ENCODE measurements around the gene TBC1D7.
A peak's percentile ranks its signal among the peaks of the same experiment; 100 is the strongest.

Gene TBC1D7

GRCh38 chr6:13318821-13319220 lies 9.5 kb downstream of the TBC1D7 start:
- DNase-seq, result no peak

- no peak for DNase-seq
Observed at GRCh38 chr6:13315896-13316295, 12.4 kb downstream of the TBC1D7 start.

GRCh38 chr6:13314806-13315205 lies 13.5 kb downstream of the TBC1D7 start:
- no peak for DNase-seq

- DNase-seq, result no peak
Observed at GRCh38 chr6:13311155-13311554, 17.2 kb downstream of the TBC1D7 start.

- DNase-seq, result no peak
Observed at GRCh38 chr6:13308332-13308731, 20.0 kb downstream of the TBC1D7 start.

- no peak for DNase-seq
Observed at GRCh38 chr6:13307508-13307995, 20.8 kb downstream of the TBC1D7 start.

- DNase-seq, result no peak
Observed at GRCh38 chr6:13305791-13306190, 22.5 kb downstream of the TBC1D7 start.

- no peak for DNase-seq
Observed at GRCh38 chr6:13305288-13305687, 23.0 kb downstream of the TBC1D7 start.

GRCh38 chr6:13304580-13305260 lies 23.6 kb downstream of the TBC1D7 start:
- DNase-seq, result peak; percentile 20

GRCh38 chr6:13304101-13304500 lies 24.2 kb downstream of the TBC1D7 start:
- DNase-seq, result no peak

- DNase-seq, result peak; percentile 97
Observed at GRCh38 chr6:13303668-13304017, 24.7 kb downstream of the TBC1D7 start.

GRCh38 chr6:13302751-13303667 lies 25.3 kb downstream of the TBC1D7 start:
- peak; percentile 94 for DNase-seq

GRCh38 chr6:13302291-13302690 lies 26.0 kb downstream of the TBC1D7 start:
- DNase-seq, result no peak

- DNase-seq, result no peak
Observed at GRCh38 chr6:13300643-13301590, 27.4 kb downstream of the TBC1D7 start.

- no peak for DNase-seq
Observed at GRCh38 chr6:13299918-13300317, 28.4 kb downstream of the TBC1D7 start.

GRCh38 chr6:13299403-13299821 lies 28.9 kb downstream of the TBC1D7 start:
- no peak for DNase-seq

- no peak for DNase-seq
Observed at GRCh38 chr6:13298446-13298845, 29.9 kb downstream of the TBC1D7 start.

GRCh38 chr6:13297391-13297790 lies 30.9 kb downstream of the TBC1D7 start:
- no peak for DNase-seq

- DNase-seq, result no peak
Observed at GRCh38 chr6:13296536-13296997, 31.8 kb downstream of the TBC1D7 start.

GRCh38 chr6:13295576-13295975 lies 32.8 kb downstream of the TBC1D7 start:
- no peak for DNase-seq

- no peak for DNase-seq
Observed at GRCh38 chr6:13294499-13295069, 33.8 kb downstream of the TBC1D7 start.

- no peak for DNase-seq
Observed at GRCh38 chr6:13292774-13293173, 35.6 kb downstream of the TBC1D7 start.

All from RPMI8226 (cell line).